Jurkat, Clone E6-1 (cell line): Measurements from ENCODE around the gene GRK2.
"Not testable (repeated sequence)": the region's sequence is repeated elsewhere in the genome, so short reads cannot be mapped to it uniquely, and the experiment has no call there.

Experiments used
- DNase-seq: peaks from one replicate; pipeline ENCODE4 v3.0.0-alpha.2; 2011; ENCODE audit warnings: low read depth, low spot score
- H3K4me3 ChIP-seq: 2 replicates; pipeline ENCODE4 v1.5.1; 2011; ENCODE audit warnings: mild to moderate bottlenecking, low read length, control low read depth, moderate library complexity

The GRK2 gene

GRCh38 chr11:67252831-67253239, 13.4 kb upstream of the GRK2 start:
- DNase-seq: no peak
- H3K4me3 ChIP-seq: no peak overlapping the region

DNA sequence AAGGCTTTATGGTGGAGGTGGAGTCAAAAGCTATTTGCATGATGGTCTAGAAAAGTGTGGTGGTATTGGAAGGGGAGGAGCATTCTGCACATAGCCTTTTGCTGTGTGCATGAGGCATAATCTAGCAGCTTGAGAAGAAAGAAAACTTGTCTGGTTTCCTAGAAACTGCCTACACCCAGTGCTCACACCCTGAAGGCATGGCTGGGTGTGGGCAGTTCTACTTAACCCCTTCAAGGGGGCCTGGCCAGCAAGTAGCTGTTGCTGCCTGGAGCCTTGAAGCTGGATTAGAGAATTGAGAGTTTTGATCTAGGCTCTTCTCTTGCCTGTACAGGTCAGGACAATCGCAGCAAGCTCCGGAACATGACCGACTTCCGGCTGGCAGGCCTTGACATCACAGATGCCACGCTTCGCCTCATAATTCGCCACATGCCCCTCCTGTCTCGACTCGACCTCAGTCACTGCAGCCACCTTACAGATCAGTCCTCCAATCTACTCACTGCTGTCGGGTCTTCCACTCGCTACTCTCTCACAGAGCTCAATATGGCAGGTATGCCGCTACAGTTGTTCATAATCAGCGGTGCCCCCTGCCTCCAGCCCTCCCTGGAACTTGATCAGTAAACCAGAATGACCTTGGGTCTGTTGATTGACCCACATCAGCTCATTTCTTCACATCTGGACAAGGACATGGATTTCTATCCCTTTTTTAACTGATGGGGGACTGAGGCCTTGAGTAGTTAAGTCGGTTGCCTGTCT, 12.2 kb upstream of the GRK2 start:
- DNase-seq: no peak

DNA sequence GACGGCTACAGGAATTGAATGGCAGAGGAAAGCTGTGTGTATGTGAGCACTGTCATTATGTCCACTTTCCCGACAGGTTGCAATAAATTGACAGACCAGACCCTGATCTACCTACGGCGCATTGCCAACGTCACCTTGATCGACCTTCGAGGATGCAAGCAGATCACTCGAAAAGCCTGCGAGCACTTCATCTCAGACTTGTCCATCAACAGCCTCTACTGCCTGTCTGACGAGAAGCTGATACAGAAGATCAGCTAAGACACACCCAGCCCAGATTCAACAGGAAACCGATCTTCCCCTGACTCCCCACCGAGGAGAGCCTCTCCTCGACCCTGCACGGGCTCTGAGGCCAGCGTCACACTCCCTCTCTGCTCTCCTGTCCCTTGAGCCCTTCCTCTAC, 11.5 kb upstream of the GRK2 start:
- no peak for DNase-seq
- H3K4me3 ChIP-seq: no peak overlapping the region

More for the DNA sequence above, 12.2 kb upstream of the GRK2 start:
- H3K4me3 ChIP-seq: no peak overlapping the region

GRCh38 chr11:67255353-67255752, 10.9 kb upstream of the GRK2 start:
- no peak for DNase-seq

DNA sequence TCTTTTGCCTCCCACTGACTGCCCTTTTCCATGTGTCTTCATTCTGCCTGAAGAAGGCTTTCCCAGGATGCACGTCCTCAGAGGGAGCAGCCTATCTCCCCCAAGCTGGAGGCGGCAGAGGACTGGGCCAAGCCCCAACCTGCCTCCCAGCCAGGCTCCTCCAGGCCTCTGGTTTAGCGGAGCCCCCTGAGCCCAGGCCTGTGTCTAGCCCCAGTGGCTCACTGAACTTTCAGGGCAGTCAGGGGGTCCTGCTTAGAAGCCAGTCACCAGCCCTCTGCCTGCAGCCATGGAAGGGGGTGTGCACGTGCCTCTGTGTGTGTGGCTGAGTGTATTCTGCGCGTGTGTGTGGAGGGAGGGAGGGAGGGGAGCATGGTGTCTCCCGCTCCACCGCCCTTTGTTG, 10.4 kb upstream of the GRK2 start:
- DNase-seq: no peak
- no peak overlapping the region for H3K4me3 ChIP-seq

More at GRCh38 chr11:67255353-67255752, 10.9 kb upstream of the GRK2 start:
- no peak overlapping the region for H3K4me3 ChIP-seq

DNA sequence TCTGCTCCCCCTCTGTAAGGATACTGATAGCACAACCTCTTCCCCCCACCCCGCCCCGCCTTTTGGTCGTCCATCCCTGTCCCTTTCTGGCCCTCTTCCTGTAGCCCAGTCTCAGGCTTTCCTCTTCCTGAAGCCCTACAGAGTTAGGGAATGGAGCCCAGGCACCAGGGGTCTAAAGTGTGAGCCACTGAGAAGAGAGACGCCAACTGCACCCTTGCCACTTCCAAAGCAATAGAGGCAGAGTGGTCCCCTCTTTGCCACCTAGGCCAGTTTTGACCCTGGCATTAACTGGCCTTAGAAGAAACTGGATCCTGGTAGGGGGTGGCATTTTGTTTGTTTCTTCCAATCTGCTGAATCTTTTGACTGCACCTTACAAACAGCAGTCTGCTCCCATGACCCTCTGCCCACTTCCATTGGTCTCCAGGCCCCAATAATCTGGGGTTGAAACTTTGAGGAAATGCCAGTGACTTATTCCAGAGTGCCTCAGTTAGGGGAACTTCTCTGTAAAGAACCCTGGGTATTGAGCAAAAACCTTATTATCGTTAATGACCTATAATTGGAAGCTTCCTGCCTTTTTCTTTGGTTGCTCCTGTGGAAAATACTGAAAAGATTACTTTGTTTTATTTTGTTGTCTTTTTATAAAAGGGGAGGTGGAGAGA, 9.7 kb upstream of the GRK2 start:
- no peak overlapping the region for H3K4me3 ChIP-seq
- no peak for DNase-seq

DNA sequence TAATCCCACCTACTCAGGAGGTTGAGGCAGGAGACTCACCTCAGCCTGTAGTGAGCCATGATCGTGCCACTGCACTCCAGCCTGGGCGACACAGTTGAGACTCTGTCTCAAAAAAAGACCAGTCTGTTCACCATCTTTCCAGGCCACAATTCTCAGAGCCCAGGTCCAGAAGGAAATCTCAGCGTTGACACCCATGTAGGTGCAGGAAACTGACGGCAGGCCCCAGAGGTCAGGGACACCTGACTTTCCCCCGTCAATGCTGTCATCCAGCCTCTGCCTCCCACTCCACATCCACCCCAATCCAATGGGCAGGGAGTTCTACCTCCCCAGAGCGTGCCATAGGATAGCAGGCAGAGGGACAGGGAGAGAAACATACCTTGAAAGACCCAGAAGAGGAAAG, 5.9 kb upstream of the GRK2 start:
- H3K4me3 ChIP-seq: no peak overlapping the region
- no peak for DNase-seq

DNA sequence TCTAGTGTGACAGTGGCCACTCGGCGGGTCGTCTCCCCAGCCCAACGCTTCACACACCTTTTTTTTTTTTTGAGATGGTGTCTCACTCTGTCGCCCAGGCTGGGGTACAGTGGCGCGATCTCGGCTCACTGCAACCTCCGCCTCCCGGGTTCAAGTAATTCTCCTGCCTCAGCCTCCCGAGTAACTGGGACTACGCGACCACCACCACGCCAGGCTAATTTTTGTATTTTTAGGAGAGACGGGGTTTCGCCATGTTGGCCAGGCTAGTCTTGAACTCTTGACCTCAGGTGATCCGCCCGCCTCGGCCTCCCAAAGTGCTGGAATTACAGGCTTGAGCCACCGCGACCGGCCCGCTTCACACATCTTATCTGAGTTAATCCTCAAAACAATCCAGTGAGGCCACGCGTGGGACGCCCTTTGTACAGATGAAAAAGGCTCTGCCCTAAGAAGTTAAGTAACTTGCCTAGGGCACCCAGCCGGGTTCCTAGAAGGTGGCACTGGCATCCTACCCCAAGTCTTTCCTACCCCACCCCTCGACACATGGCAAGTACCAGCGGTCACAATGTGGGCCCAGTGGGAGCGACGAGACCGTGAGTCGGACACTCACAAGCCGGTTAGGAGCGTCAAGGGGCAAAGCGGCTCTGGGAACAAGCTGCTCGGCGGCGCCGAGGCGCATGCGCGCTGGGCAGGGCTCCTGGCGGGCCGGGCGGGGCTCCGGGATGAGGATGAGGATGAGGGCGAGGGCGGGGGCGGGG, 5.2 kb upstream of the GRK2 start:
- not testable (repeated sequence) for DNase-seq
- H3K4me3 ChIP-seq: peak overlapping the region; percentile 37

GRCh38 chr11:67261640-67261945, 4.7 kb upstream of the GRK2 start:
- peak overlapping the region; percentile 20; the same call in 1 of the 2 replicates for H3K4me3 ChIP-seq

GRCh38 chr11:67261946-67262681, 4.2 kb upstream of the GRK2 start:
- H3K4me3 ChIP-seq: peak overlapping the region; percentile 20
- no peak for DNase-seq

More at GRCh38 chr11:67261640-67261945, 4.7 kb upstream of the GRK2 start:
- DNase-seq: no peak

DNA sequence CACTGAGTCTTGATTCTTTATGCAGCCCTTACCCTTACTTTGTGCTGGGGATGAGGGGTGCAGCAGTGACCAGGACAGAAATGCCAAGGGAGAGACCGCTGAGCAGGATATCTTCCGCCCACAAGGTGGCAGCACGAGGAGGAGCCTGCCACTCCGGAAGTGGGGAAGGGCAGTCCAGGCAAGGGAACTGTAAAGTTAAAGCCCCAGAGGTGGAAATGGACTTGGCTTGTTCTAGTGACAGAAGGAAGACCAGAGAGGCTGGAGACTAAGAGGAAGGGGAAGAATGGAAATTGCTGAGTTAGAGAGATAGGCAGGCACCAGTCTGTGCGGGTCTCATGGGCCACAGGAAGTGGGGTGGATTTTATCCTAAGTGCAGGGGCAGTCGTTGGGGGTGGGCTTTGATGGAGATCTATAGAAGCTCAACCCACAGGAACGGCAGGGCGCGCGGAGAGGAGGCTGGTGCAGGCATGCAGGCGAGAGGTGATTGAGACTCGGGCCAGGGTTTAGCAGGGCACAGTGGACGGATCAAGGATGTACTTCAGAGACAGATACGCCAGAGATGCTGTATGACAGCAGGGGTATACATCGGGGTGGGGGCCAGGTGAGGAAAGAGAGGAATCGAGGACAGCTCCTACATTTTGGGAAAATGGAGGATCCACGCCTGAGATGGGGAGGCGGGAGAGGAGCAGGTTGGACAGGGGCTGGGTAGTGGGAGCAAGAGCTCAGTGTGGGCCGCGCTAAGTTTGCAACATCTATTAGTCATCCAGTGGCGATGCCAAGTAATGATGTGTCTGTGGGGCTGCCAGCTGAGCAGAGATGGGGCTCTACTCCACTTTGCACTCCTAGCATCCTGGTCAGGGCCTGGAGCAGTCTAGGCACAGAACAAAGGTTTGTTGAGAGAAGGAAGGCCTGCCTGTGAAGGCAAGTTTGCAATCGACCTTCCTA, 3.3 kb upstream of the GRK2 start:
- peak overlapping the region; percentile 20 for H3K4me3 ChIP-seq
- peak; percentile 69 for DNase-seq

DNA sequence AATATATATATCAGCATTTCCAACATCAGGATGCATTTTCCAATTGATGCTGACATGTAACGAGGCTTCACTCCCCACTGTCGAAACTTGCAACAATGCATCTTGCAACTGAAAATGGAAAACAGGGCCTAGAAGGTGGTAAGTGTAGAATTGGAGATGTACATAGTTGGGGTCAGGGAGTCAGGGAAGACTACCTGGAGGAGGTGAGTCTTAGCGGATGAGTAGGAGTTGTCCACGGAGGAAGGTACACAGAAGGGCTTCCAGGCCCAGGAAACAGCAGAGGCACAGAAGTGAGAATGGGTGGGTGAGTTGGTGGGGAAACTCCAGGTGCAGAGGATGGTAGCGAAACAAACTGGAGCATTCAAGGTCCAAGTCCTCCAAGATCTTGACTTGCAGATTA, 2.0 kb upstream of the GRK2 start:
- DNase-seq: no peak
- H3K4me3 ChIP-seq: no peak overlapping the region

DNA sequence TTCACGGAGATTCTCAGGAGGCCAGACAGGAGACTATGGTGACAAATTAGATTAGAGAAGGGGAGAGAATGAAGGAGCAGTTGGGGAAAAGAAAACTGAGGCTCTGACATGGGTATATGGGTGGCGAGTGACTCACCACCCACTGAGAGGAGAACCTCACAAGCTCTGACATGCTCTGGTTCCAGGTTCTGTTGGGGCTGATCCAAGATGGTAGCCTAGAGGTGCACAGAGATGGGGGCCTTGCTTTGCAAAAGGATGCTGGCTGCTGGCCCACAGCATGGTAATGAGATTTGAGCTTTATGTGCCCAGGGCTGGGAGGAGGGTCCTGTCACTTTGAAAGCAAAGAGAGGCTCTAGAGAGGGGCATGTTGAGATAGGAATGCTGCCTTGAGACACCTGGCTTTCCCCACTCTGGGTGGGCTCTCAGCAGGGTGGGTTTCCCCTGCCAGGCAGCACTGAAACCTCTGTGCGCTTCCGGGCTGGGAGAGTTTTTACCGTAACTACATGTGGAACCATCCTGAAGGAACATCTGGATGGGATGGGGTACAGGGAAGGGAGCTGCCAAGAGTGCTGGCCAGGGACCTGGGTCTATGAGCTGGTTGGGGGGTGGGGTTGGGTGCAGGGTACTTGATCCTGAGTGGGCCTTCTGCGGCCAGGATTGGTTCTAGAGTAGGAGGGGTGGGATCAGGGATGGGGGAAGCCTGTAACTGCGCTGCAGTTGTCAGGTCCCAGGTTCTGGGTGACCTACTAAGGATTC, 1.2 kb upstream of the GRK2 start:
- no peak overlapping the region for H3K4me3 ChIP-seq
- no peak for DNase-seq

GRCh38 chr11:67265633-67266448, 432 bp upstream of the GRK2 start:
- DNase-seq: no peak
- peak overlapping the region; percentile 37 for H3K4me3 ChIP-seq

- H3K4me3 ChIP-seq: peak overlapping the region; percentile 89
- DNase-seq: no peak
Observed at GRCh38 chr11:67267188-67268080, 1.2 kb downstream of the GRK2 start.
